Activated CD8-positive, alpha-beta memory T cell treated with anti-CD3 and anti-CD28 coated beads, Interleukin-2, amount 50 U/mL, for 1 hour (primary cell): ENCODE data around the gene HDDC2.

Experiments
- DNase-seq: peaks from one replicate; pipeline ENCODE4 v3.0.0-alpha.2; 2020; ENCODE audit errors: extremely low read depth

The HDDC2 gene

GRCh38 chr6:125270380-125270779 lies 31.4 kb downstream of the HDDC2 start:
- DNase-seq: no peak

- DNase-seq: no peak
These were observed 32.3 kb downstream of the HDDC2 start for GRCh38 chr6:125269328-125269985.

GRCh38 chr6:125268765-125269164 lies 33.0 kb downstream of the HDDC2 start:
- no peak for DNase-seq

GRCh38 chr6:125267806-125268523 lies 33.8 kb downstream of the HDDC2 start:
- no peak for DNase-seq

GRCh38 chr6:125264476-125264875 lies 37.3 kb downstream of the HDDC2 start:
- no peak for DNase-seq

GRCh38 chr6:125262016-125263013 lies 39.5 kb downstream of the HDDC2 start:
- no peak for DNase-seq

- no peak for DNase-seq
These were observed 42.4 kb downstream of the HDDC2 start for GRCh38 chr6:125259354-125259736.

GRCh38 chr6:125258651-125259353 lies 43.0 kb downstream of the HDDC2 start:
- DNase-seq: no peak

GRCh38 chr6:125257351-125257750 lies 44.4 kb downstream of the HDDC2 start:
- no peak for DNase-seq

GRCh38 chr6:125255201-125255600 lies 46.6 kb downstream of the HDDC2 start:
- no peak for DNase-seq

- DNase-seq: no peak
These were observed 47.4 kb downstream of the HDDC2 start for GRCh38 chr6:125254321-125254720.

GRCh38 chr6:125253881-125254280 lies 47.9 kb downstream of the HDDC2 start:
- no peak for DNase-seq

GRCh38 chr6:125252891-125253290 lies 48.9 kb downstream of the HDDC2 start:
- DNase-seq: no peak

GRCh38 chr6:125251516-125252220 lies 50.1 kb downstream of the HDDC2 start:
- DNase-seq: no peak

GRCh38 chr6:125250511-125250910 lies 51.3 kb downstream of the HDDC2 start:
- DNase-seq: no peak

GRCh38 chr6:125248136-125248535 lies 53.6 kb downstream of the HDDC2 start:
- DNase-seq: no peak

GRCh38 chr6:125246566-125246965 lies 55.2 kb downstream of the HDDC2 start:
- no peak for DNase-seq

GRCh38 chr6:125245523-125246264 lies 56.1 kb downstream of the HDDC2 start:
- no peak for DNase-seq

GRCh38 chr6:125245109-125245508 lies 56.7 kb downstream of the HDDC2 start:
- DNase-seq: no peak

- DNase-seq: no peak
These were observed 64.0 kb downstream of the HDDC2 start for GRCh38 chr6:125237764-125238163.
